WTC11 (cell line): ENCODE measurements around the gene ZNF358. TPM values are rescaled to one million over a fixed set of nuclear protein-coding genes. Genes with fewer than 3 reads are reported as not detected.

Experiments used
- ATAC-seq: fragments of 200-7000 bp; cut with Tn5 transposase; 2 replicates; pipeline ENCODE4 v1.10.0; 2021; ENCODE audit warnings: mild to moderate bottlenecking, moderate library complexity
- CTCF ChIA-PET: fragments of 300-600 bp; sonication (Branson Sonifier 250); formaldehyde crosslinking; loops from one replicate; lab custom pipeline; 2021; ENCODE audit warnings: antibody characterized with exemption; lab: Charles Lee
- POLR2A ChIA-PET: fragments of 350-600 bp; sonication (Branson Sonifier 250); formaldehyde crosslinking; loops from one replicate; lab custom pipeline; 2021; ENCODE audit warnings: antibody characterized with exemption; lab: Charles Lee
- DNase-seq: peaks from one replicate; pipeline ENCODE4 v3.0.0; 2021; ENCODE audit warnings: low spot score
- H3K27ac Mint-ChIP-seq: 2 replicates; pipeline ENCODE4 v1.8.0; 2021; ENCODE audit warnings: mixed read lengths
- H3K27me3 Mint-ChIP-seq: 2 replicates; pipeline ENCODE4 v1.8.0; 2021; ENCODE audit warnings: low read depth, mild to moderate bottlenecking, moderate library complexity, mixed read lengths
- H3K36me3 Mint-ChIP-seq: 2 replicates; pipeline ENCODE4 v1.8.0; 2021; ENCODE audit warnings: mixed read lengths
- H3K4me1 Mint-ChIP-seq: 2 replicates; pipeline ENCODE4 v1.8.0; 2022; ENCODE audit warnings: mixed read lengths
- H3K4me3 Mint-ChIP-seq: 2 replicates; pipeline ENCODE4 v1.8.0; 2021; ENCODE audit warnings: mild to moderate bottlenecking, moderate library complexity, mixed read lengths
- H3K9me3 Mint-ChIP-seq: 2 replicates; pipeline ENCODE4 v1.8.0; 2021; ENCODE audit warnings: mixed read lengths
- ATF2 ChIP-seq: sonication (generic); formaldehyde crosslinking; IDR thresholded peaks from 2 replicates; pipeline ENCODE4 v1.8.1; 2022; ENCODE audit warnings: low read depth, missing genetic modification reagents, borderline replicate concordance
- PRDM15 ChIP-seq: sonication (generic); formaldehyde crosslinking; IDR thresholded peaks from 2 replicates; pipeline ENCODE4 v1.8.0; 2022; ENCODE audit warnings: missing genetic modification reagents
- USF1 ChIP-seq: sonication (generic); formaldehyde crosslinking; IDR thresholded peaks from 2 replicates; pipeline ENCODE4 v1.8.0; 2022; ENCODE audit warnings: mild to moderate bottlenecking, missing genetic modification reagents
- USF2 ChIP-seq: sonication (generic); formaldehyde crosslinking; IDR thresholded peaks from 2 replicates; pipeline ENCODE4 v1.8.1; 2023; ENCODE audit warnings: mild to moderate bottlenecking, missing genetic modification reagents, moderate library complexity
- total RNA-seq: library from RNA; stranded (reverse); gene quantifications from 3 replicates; pipeline ENCODE4 v1.2.3, GENCODE V29; 2021

The ZNF358 gene
- total RNA-seq, 1 experiment from 2014 or later = 37.5 TPM

GRCh38 chr19:7565332-7565731, 49.4 kb downstream of the ZNF358 start:
- POLR2A ChIA-PET = no interaction called here
- ATAC-seq (no peak), DNase-seq (no peak)
- 0 out of 2 replicates have a peak, but pooled peaks cover 5% of the 10 kb centered on the region for H3K9me3 Mint-ChIP-seq
- peaks cover 2% of the 10 kb centered on the region for H3K36me3 Mint-ChIP-seq
- no peak overlapping the region for H3K4me3 Mint-ChIP-seq
- CTCF ChIA-PET = interaction anchor here (0.9 to 3.1 kb wide), 4 partner anchors 10 to 234 kb away, joined by 3 to 15 read pairs (median 4); partner anchors contain the start of genes PNPLA6 and TRAPPC5
- no peak overlapping the region for H3K27ac Mint-ChIP-seq
- no peaks in the 10 kb centered on the region for H3K4me1 Mint-ChIP-seq
- no peaks in the 10 kb centered on the region for H3K27me3 Mint-ChIP-seq
- TF ChIP-seq USF1 (peak; percentile 34; the same call in 1 of the 2 replicates), USF2 (CRISPR knock-in tag) (peak; percentile 61), ATF2 (no peak), PRDM15 (CRISPR knock-in tag) (no peak)

Other genes starting within 250 kb of the ZNF358 start
- 32.0 to 35.9 TPM (median 32.5 TPM) in 3 replicates for gene INSR, start 221.7 kb upstream of the ZNF358 start, total RNA-seq
- 46.1 to 56.1 TPM (median 48.3 TPM) in 3 replicates for gene ARHGEF18, start 167.2 kb upstream of the ZNF358 start, total RNA-seq
- 4.3 to 5.9 TPM (median 5.7 TPM) in 3 replicates for gene PEX11G, start 27.1 kb upstream of the ZNF358 start, total RNA-seq
- gene MCOLN1, start 6.5 kb downstream of the ZNF358 start, total RNA-seq = 15.0 to 19.7 TPM (median 16.7 TPM) in 3 replicates
- 149 to 156 TPM (median 150 TPM) in 3 replicates for gene PNPLA6, start 19.6 kb downstream of the ZNF358 start, total RNA-seq
- 27.8 to 34.6 TPM (median 32.1 TPM) in 3 replicates for gene CAMSAP3, start 79.8 kb downstream of the ZNF358 start, total RNA-seq
- 65.7 to 71.9 TPM (median 67.4 TPM) in 3 replicates for gene XAB2, start 113.4 kb downstream of the ZNF358 start, total RNA-seq
- gene PET100, start 113.7 kb downstream of the ZNF358 start, total RNA-seq = 111 to 126 TPM (median 122 TPM) in 3 replicates
- 0.48 to 1.1 TPM (median 0.85 TPM) in 3 replicates for gene PCP2, start 117.6 kb downstream of the ZNF358 start, total RNA-seq
- gene STXBP2, start 121.0 kb downstream of the ZNF358 start, total RNA-seq = 68.9 to 79.3 TPM (median 73.0 TPM) in 3 replicates
- not detected in 3 replicates for gene RETN, start 152.9 kb downstream of the ZNF358 start, total RNA-seq
- gene MCEMP1, start 161.0 kb downstream of the ZNF358 start, total RNA-seq = not detected in 3 replicates
- gene TRAPPC5, start 164.7 kb downstream of the ZNF358 start, total RNA-seq = 122 to 127 TPM (median 124 TPM) in 3 replicates
- 0.37 to 0.48 TPM (median 0.46 TPM) in 3 replicates for gene FCER2, start 186.0 kb downstream of the ZNF358 start, total RNA-seq
- gene CLEC4G, start 216.0 kb downstream of the ZNF358 start, total RNA-seq = 0.55 to 0.66 TPM (median 0.62 TPM) in 3 replicates
- gene CD209, start 231.4 kb downstream of the ZNF358 start, total RNA-seq = 0.09 to 0.44 TPM in 2 of 3 replicates, not detected in the other
- not detected in 3 replicates for gene CLEC4M, start 247.1 kb downstream of the ZNF358 start, total RNA-seq